M059J (cell line): ENCODE measurements around the gene GOLGA2. TPM values are rescaled to one million over a fixed set of nuclear protein-coding genes. Genes with fewer than 3 reads are reported as not detected.
"Not testable (repeated sequence)": the region's sequence is repeated elsewhere in the genome, so short reads cannot be mapped to it uniquely, and the experiment has no call there.

Source experiments
- DNase-seq: peaks from one replicate; pipeline ENCODE4 v3.0.0-alpha.2; 2012; ENCODE audit warnings: low read depth
- total RNA-seq: library from RNA; depleted of rRNA; stranded (reverse); fragments of >200 nt; shearing (Covaris generic); gene quantifications from 2 replicates; pipeline ENCODE4 v1.2.3, GENCODE V29; 2014

GOLGA2 gene
- total RNA-seq, 1 experiment from 2014 or later = 119 TPM

DNA sequence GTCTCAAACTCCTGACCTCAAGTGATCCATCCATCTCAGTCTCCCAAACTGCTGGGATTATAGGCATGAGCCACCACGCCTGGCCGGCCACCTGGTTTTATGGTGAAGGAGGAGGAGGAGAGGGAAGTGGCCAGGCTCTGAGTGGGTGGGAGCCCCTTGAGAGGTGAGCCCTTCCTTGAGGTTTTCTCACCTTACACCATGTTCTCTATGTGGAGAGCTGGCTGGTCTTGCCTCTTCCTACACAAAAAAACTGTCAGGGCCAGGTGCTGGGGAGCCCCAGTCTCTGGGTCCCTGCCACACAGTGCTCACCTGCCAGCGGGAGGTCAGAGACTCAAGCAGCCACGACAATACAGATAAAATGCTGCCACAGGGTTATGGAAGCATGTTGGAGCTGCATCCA lies 18.3 kb upstream of the GOLGA2 start:
- DNase-seq = no peak

DNA sequence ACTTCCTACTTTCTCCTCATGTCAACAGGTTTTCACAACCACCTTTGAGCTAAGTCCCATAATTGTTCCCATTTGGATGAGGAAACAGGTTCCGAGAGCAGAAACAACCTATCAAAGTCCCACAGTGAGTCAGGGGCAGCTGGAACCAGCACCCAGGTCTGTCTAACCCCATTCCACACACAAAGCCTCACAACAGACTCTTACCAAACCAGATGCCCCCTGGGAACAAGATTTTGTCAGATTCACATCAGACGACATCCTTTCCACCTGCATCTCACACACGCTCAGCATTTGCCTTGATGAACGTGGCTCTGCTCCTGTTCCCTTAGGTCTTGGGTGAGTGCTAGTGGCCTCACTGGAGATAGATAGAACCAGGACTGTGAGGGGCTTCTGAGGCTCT lies 17.3 kb upstream of the GOLGA2 start:
- DNase-seq = no peak

DNA sequence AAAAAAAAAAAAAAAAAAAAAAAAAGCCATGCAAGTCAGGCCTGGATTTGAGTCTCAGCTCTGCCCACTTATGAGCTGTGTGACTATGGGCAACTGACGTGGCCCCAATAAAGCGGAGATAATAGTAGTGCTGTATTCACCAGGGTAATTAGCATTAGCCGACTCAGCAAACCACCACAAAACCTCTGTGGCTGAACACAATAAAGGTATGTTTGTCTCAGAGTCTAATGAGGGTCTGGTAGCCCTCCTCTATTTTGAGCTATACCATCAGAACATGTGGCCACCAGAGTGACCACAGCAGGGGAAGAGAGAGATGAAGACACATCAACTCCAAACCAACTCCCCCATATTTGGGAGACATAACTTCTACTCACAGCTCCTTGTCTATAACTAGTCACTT lies 16.2 kb upstream of the GOLGA2 start:
- DNase-seq = no peak

GRCh38 chr9:128288273-128289004 lies 12.6 kb upstream of the GOLGA2 start:
- no peak for DNase-seq

DNA sequence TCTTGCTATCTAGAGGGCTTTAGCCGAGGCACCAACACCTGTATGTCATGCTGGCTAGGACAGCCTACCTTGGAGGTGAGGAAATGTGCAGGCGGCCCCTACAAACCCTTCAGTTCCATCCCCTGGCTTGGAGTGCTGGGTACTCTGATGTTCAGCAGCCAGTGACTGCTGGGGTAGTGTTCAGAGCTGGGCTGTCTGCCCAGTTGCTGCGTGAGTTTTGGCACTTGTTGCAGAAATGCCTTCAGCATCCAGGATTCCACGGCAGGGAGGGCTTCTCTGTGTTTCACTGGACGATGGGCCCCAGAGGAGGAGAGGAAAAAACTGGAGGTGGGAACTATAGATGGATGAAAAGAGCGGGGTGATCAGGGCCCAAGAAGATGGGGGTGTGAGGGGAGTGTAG lies 10.6 kb upstream of the GOLGA2 start:
- no peak for DNase-seq

- DNase-seq = no peak
Observed at GRCh38 chr9:128285033-128285784, 9.4 kb upstream of the GOLGA2 start.

- DNase-seq = no peak
Observed at GRCh38 chr9:128282500-128282899, 6.7 kb upstream of the GOLGA2 start.

DNA sequence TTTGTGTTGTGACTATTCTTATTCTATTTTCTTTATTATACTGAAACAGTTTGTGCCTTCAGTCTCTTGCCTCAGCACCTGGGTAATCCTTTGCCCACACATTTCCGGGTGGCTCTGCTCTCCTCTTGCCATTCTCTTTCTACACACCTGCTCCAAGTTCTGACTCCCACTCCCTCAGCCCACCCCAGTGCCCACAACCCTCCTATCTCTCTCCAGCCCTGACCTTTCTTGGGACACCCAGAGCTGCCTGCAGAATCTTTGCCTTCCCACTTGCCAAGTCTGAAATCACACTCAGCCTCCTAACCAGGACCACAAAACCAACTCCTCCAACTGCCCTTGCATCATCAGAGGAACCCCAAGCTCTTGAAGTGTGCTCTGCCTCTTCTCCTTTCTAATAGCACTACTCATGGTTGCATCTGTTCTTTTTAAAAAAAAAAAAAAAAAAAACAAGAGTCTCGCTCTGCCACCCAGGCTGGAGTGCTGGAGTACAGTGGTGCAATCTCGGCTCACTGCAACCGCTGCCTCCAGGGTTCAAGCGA lies 4.3 kb upstream of the GOLGA2 start:
- DNase-seq = no peak

- DNase-seq = not testable (repeated sequence)
Observed at GRCh38 chr9:128279088-128280073, 3.6 kb upstream of the GOLGA2 start.

- DNase-seq = peak; percentile 55
Observed at GRCh38 chr9:128276574-128277270, 915 bp upstream of the GOLGA2 start.

- peak; percentile 98 for DNase-seq
Observed at GRCh38 chr9:128276008-128276573, 284 bp upstream of the GOLGA2 start, which contains the start of gene SWI5. Gene SWI5 (plus strand): TSS chr9:128276276.

DNA sequence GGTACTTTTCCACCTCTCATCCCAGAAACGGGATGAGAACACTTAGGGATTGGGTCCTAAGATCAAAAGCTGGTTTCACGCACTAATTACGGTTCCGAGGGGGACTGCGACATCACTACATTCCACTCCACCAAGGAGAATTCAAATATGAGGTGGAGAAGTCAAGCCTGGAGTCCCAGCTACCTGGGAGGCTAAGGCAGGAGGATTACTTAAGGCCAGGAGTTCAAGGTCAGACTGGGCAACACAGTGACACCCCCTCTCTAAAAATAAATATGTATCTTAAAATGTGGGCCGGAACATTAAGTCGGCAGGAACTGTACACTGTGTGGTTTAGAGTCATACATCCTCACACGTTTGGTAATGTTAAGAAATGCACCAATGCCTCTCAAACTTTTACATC lies 1.6 kb downstream of the GOLGA2 start:
- DNase-seq = no peak

GRCh38 chr9:128271512-128271911 lies 4.3 kb downstream of the GOLGA2 start:
- DNase-seq = no peak

DNA sequence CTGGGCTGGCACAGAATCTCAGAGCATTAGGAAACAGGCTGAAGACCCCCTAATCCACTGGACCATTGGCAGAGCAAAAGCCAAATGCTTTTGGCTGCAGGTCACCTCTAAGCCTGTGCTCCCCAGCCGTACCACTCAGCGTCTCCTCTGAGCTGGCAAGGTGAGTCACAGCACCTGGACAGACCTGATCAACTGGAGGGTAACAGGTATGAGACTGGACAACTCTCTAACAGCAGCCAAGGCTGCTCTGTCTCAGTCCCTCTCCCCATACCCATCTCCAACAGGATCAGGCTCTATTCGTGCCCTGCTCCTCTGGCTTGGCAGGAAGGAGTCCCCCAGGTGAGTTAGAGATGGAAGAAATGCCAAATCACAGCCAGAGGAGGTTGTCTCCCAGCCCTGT lies 4.7 kb downstream of the GOLGA2 start:
- no peak for DNase-seq

DNA sequence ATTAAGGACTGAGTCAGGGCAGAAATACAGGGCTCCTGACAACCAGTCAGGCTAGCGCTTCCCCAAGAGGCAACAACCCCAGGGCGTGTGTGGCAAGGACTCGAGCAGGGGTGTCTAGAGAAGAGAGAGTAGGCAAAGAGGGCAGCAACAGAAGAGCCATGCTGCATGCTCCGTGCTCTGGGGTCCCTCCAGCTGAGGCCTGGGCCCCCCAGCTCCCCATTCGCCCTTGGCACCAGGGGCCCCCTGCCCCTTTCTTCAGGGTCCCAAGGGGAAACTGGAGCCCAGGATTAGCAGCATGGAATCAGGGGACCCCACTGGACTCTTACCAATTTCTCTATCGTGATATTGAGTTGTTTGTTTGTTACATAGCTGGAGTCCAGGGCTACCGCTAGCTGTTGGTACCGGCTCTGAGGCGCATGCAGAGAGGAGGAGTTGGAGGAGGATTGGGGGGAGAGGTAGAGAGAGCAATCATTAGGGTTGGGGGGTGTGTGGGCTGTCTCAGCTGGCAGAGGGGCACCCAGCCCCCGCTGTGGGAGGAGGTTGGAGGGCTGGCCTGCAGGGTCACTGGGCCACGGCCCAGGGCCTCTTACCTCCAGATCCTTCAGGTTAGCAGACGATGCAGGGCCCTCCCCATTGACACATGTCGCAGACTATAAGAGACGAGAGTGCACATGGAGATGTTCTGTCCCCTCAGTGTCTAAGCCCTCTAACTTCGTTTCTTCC lies 8.8 kb downstream of the GOLGA2 start:
- DNase-seq = no peak

- no peak for DNase-seq
Observed at GRCh38 chr9:128265348-128265847, 10.4 kb downstream of the GOLGA2 start.

GRCh38 chr9:128262687-128263086 lies 13.1 kb downstream of the GOLGA2 start:
- no peak for DNase-seq

- no peak for DNase-seq
Observed at GRCh38 chr9:128260340-128260739, 15.5 kb downstream of the GOLGA2 start.

- DNase-seq = no peak
Observed at GRCh38 chr9:128259156-128259555, 16.7 kb downstream of the GOLGA2 start.

GRCh38 chr9:128258326-128258725 lies 17.5 kb downstream of the GOLGA2 start:
- no peak for DNase-seq
